ENCODE results near the gene SPART.

DNA sequence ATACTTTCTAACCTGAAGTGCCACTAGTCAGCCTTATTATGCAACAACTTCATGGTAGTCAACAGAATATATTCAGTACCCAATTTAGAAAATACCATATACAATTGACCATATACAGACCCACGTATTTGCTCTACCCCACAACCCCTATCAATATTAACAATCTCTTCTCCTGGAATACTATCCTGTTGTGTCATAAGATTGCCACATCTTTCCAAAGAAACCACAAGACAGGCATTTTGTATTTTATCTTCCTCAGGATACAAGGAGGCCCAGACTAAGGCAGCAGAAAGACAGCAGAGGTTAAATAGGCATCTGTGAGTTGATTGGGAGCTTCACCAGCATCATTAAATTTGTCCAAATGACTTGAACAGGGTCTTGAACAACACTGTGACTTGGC, 4.5 kb downstream of the SPART start:
- no peak for TF ChIP-seq BHLHE40 (IDR thresholded peaks at IDR 0.05; ENCODE audit: borderline replicate concordance)
- TF ChIP-seq TARDBP (IDR thresholded peaks at IDR 0.05): no peak
- TF ChIP-seq FOXM1 (IDR thresholded peaks at IDR 0.05; ENCODE audit: borderline replicate concordance): no peak
- TF ChIP-seq FOXA1 (IDR thresholded peaks at IDR 0.05): no peak
- no peak for TF ChIP-seq SP1 (IDR thresholded peaks at IDR 0.05)
- no peak for TF ChIP-seq HDGF (IDR thresholded peaks at IDR 0.05; ENCODE audit: borderline replicate concordance)
- no peak for TF ChIP-seq ARNT (IDR thresholded peaks at IDR 0.05)
